ENCODE data around the gene FANCG.

- TF ChIP-seq CTCF (IDR thresholded peaks at IDR 0.05; ENCODE audit: borderline replicate concordance, extremely low read depth, low read length, poor library complexity, severe bottlenecking) = no peak
- TF ChIP-seq EZH2 (IDR thresholded peaks at IDR 0.05; ENCODE audit: borderline replicate concordance, low read depth, low read length, severe bottlenecking) = no peak
These were observed 53.1 kb downstream of the FANCG start for GRCh38 chr9:35026671-35027070.

All from DND-41 (cell line).